ENCODE results near the gene PSMB1. TPM values are rescaled to one million over a fixed set of nuclear protein-coding genes. Genes with fewer than 3 reads are reported as not detected.

PSMB1 gene
- total and polyA plus RNA-seq, 9 of the 15 experiments (the other 6 are each of a cell fraction or from before 2014, with no cell fraction given) = 447 to 2,953 (median 884) TPM

DNA sequence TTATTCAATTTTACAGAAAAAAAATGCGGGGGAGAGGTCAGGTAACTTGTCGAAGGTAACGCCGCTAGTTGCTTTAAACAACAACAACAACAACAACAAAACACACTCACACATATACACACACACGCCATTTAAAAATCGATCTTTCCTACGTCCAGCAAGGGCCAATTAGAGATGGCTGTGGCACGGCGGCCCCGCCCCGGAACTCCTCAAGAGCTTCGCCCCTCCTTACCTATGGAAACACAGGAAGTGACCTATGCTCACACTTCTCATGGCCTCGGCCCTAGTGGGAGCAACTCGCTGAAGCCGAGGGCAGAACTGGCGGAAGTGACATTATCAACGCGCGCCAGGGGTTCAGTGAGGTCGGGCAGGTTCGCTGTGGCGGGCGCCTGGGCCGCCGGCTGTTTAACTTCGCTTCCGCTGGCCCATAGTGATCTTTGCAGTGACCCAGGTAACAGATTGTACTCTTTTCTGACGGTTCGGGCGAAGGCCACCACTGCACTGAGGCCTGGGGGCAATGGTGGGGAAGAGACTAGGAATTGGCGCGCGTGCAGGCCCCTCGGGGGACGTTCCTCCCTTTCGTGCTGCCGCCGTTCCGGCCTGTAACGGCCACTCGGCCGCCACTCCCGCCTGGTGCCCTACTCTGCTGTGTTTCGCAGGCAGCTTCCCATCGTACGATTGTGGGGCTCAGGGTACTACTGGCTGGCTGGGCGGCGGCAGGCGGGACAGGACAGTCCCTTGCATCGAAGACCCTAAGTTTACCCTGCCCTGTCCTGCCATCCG lies 1.1 kb upstream of the PSMB1 start, which contains the start of gene TBP (continued):
- TF ChIP-seq MED1 (CRISPR knock-in tag; IDR thresholded peaks at IDR 0.05; ENCODE audit: borderline replicate concordance) (no peak), TAF1 (IDR thresholded peaks at IDR 0.05; ENCODE audit: control insufficient read depth, extremely low read depth, insufficient read depth, low read length, severe bottlenecking) (peak; percentile 94), PCBP1 (IDR thresholded peaks at IDR 0.05; ENCODE audit: low read depth, low read length, poor library complexity, severe bottlenecking) (no peak), ELF2 (CRISPR knock-in tag; IDR thresholded peaks at IDR 0.05) (peak; percentile 98), ZC3H11A (IDR thresholded peaks at IDR 0.05; ENCODE audit: low read depth, low read length) (0 out of 2 replicates have a peak, but pooled peaks have one; percentile 31), GTF2F1 (IDR thresholded peaks at IDR 0.05; ENCODE audit: low read depth, low read length) (peak; percentile 21; the same call in 1 of the 2 replicates), FOXM1 (IDR thresholded peaks at IDR 0.05; ENCODE audit: low read depth) (peak; percentile 58), FOXM1 (CRISPR knock-in tag; IDR thresholded peaks at IDR 0.05; ENCODE audit: low read depth) (no peak), SOX6 (IDR thresholded peaks at IDR 0.05) (peak; percentile 34; the same call in 1 of the 2 replicates), BCOR (IDR thresholded peaks at IDR 0.05) (peak; percentile 23; the same call in 1 of the 2 replicates), ZKSCAN1 (IDR thresholded peaks at IDR 0.05; ENCODE audit: low read depth, low read length) (0 out of 2 replicates have a peak, but pooled peaks have one; percentile 70), ZBTB40 (IDR thresholded peaks at IDR 0.05) (peak; percentile 99), ZBTB40 (CRISPR knock-in tag; IDR thresholded peaks at IDR 0.05) (no peak), NBN (IDR thresholded peaks at IDR 0.05; ENCODE audit: low read depth) (peak; percentile 76; the same call in 1 of the 2 replicates), NCOA1 (IDR thresholded peaks at IDR 0.05; ENCODE audit: low read depth) (peak; percentile 60), SMARCA4 (IDR thresholded peaks at IDR 0.05) (0 out of 2 replicates have a peak, but pooled peaks have one; percentile 11), POLR2G (IDR thresholded peaks at IDR 0.05; ENCODE audit: low read depth, low read length) (peak; percentile 94), PHF21A (IDR thresholded peaks at IDR 0.05; ENCODE audit: borderline replicate concordance, low read depth) (no peak)
- TF ChIP-seq, protein P1, sequence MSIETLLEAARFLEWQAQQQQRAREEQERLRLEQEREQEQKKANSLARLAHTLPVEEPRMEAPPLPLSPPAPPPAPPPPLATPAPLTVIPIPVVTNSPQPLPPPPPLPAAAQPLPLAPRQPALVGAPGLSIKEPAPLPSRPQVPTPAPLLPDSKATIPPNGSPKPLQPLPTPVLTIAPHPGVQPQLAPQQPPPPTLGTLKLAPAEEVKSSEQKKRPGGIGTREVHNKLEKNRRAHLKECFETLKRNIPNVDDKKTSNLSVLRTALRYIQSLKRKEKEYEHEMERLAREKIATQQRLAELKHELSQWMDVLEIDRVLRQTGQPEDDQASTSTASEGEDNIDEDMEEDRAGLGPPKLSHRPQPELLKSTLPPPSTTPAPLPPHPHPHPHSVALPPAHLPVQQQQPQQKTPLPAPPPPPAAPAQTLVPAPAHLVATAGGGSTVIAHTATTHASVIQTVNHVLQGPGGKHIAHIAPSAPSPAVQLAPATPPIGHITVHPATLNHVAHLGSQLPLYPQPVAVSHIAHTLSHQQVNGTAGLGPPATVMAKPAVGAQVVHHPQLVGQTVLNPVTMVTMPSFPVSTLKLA (conservative IDR thresholded peaks at IDR 0.05) = peak; percentile 88 to 94

Data from K562 (cell line).